NCI-H2227 treated with DMSO at 0.1 percent for 48 hours (cell line): ENCODE measurements around the gene JPH2.
"Not testable (repeated sequence)": the region's sequence is repeated elsewhere in the genome, so short reads cannot be mapped to it uniquely, and the experiment has no call there.

Experiments used
- DNase-seq: peaks from one replicate; lab custom pipeline; 2025; lab: John Stamatoyannopoulos, UW

Gene JPH2

GRCh38 chr20:44211177-44212039 lies 24.4 kb upstream of the JPH2 start:
- peak; percentile 45 for DNase-seq

GRCh38 chr20:44210406-44211176 lies 23.6 kb upstream of the JPH2 start, which contains the start of gene OSER1:
Gene OSER1 (minus strand): TSS chr20:44210771. CDS start chr20:44206957, 3,814 bp downstream.
- DNase-seq = peak; percentile 96

- DNase-seq = no peak
Observed at GRCh38 chr20:44209686-44210405, 22.9 kb upstream of the JPH2 start.

- no peak for DNase-seq
Observed at GRCh38 chr20:44208770-44209169, 21.8 kb upstream of the JPH2 start.

DNA sequence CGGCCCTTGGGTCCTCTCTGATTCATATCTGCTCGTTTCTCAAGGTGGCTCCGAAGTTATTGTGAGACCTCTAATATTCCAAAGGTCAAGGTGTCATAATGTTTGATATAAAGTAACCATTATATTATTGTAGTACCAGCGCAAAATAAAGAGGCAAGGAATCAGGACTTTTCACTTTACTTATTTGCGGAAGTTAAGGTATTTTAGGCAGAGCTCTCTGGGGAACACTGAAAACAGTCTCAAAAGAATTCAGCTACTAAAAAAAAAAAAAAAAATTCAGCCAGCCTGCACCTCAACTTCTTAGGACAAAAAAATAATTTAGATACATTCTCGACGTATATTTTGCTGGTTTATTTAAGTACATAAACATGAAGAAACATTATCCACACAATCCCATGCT lies 21.2 kb upstream of the JPH2 start:
- DNase-seq = no peak

DNA sequence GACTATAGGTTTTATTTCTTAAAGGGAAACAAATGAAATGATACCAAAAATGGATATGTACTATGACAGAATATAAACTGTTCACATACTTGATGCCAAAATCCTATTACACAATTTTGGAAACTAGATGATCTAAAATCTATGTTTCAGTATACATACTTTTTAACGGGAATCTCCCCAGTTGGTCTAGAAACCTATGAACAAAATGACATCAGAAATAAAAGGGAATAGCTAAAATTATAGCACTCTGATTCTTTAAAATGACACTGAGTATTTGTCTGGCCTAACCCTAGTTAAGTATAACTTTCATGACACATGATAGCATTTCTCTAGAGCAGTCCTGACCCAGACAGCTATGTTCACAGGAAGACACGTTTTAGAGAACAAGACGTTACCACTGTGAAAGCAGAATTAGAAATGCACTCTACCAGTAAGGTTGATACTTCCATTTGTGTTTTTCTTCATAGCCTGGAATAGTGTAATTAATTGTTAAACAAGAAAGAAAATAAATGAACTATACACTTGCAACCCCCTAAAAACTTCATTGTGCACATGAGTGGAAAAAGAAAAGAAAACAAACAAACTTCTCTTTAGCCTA lies 20.2 kb upstream of the JPH2 start:
- DNase-seq = no peak

- no peak for DNase-seq
Observed at GRCh38 chr20:44206132-44206531, 19.1 kb upstream of the JPH2 start.

DNA sequence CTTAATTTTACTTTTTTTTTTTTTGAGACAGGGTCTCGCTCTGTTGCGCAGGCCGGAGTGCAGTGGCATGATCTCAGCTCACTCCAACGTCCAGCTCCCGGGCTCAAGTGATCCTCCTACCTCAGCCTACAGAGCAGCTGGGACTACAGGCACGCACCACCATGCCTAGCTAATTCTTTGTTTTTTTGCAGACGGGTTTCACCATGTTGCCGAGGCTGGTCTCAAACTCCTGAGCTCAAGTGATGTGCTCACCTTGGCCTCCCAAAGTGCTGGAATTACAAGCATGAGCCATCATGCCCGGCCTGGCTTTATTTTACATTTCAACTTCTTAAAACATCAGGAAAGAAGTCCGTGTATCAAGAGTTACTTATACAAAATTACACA lies 17.8 kb upstream of the JPH2 start:
- no peak for DNase-seq

DNA sequence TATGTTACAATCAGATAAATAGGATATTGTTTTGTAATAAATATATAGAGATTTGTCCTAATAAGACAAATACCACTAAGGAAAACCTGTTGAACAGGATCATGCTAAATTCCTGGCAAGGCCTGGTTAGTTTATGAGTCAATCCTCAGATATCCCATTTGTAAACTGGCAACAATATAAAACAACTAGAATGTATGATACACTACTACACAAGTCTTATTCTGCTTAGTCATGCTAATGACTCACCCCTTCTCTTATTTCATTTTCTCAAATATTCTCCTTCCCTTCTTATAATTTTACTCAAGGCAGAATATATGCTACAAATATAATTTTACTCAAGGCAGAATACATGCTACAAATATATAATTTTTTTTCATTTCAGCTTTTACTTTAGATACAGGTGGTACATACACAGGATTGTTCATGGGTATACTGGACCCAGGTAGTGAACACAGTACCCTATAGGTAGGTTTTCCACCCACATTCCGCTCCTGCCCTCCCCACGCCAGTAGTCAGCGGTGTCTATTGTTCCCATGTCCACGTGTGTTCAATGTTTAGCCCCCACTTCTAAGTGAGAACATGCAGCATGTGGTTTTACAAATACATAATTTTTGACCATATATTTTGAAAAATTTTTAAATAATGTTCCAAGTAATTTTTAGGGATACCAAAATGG lies 17.3 kb upstream of the JPH2 start:
- DNase-seq = no peak

GRCh38 chr20:44203161-44203560 lies 16.2 kb upstream of the JPH2 start:
- DNase-seq = no peak

DNA sequence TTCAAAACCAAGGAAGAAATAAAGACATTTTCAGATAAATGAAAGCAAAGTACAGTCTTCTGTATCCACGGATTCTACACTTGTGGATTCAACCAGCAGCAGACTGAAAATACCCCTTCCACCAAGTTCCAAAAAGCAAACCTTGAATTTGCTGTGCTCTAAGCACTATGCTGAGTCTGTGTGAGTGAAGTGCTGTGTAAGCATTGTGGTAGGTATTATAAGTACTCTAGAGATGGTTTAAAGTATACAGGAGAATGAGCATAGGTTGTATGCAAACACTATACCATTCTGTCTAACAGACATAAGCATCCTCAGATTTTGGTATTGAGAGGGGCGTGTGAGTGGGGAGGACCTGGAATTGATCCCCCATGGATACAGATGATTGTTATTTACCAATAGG lies 14.0 kb upstream of the JPH2 start:
- no peak for DNase-seq

- no peak for DNase-seq
Observed at GRCh38 chr20:44200371-44200770, 13.4 kb upstream of the JPH2 start.

GRCh38 chr20:44199877-44200276 lies 12.9 kb upstream of the JPH2 start:
- no peak for DNase-seq

GRCh38 chr20:44198872-44199271 lies 11.9 kb upstream of the JPH2 start:
- no peak for DNase-seq

GRCh38 chr20:44196271-44196670 lies 9.3 kb upstream of the JPH2 start:
- no peak for DNase-seq

GRCh38 chr20:44195605-44196004 lies 8.6 kb upstream of the JPH2 start:
- DNase-seq = no peak

DNA sequence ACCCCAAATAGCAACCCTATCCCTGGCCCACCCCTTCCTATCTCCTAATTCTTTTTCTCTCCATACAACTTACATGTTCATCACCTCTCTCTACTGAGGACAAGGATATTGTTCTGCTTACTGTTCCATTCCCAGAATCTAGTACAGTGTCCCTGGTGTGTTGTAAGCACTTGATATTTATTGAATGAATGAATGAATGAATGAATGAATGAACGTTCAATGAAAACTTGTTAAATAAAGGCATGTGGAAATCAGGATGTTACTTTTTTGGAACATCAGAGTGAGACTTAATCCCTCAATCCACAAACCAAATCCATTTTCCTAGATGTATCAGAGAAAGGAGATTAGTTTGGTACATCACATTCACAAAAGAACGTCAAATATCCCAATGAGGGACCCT lies 6.8 kb upstream of the JPH2 start:
- no peak for DNase-seq

- not testable (repeated sequence) for DNase-seq
Observed at GRCh38 chr20:44191640-44192039, 4.7 kb upstream of the JPH2 start.

- peak; percentile 59 for DNase-seq
Observed at GRCh38 chr20:44190197-44190852, 3.3 kb upstream of the JPH2 start.

DNA sequence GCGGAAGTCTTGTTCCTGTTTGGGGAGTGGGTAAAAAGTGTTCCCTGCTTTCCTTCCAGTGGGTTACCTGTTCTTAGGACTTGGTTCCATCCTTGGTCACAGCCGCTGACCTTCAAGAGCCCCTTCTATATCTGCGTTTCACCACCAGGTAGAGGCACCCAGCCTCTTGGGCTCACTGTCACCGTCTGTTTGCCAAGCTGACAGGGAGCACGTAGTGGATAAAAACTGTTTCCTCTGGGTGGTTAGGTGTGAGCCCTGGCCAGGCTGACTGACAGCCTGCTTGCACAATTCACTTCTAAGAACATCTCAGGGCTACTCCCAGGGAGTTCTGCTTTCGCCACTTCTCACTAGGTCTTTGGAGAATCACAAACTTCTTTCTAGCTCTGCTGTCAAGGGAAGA lies 1.8 kb upstream of the JPH2 start:
- no peak for DNase-seq
